ENCODE data around the gene MRPL4. TPM values are rescaled to one million over a fixed set of nuclear protein-coding genes. Genes with fewer than 3 reads are reported as not detected.

MRPL4 gene
- total RNA-seq, 1 donor from 2014 or later, result 96.3 TPM

- no peak for TF ChIP-seq CTCF (IDR thresholded peaks at IDR 0.05; ENCODE audit: insufficient read depth, low read length, poor library complexity, severe bottlenecking)
- no peaks in the 10 kb centered on the region for H3K36me3 ChIP-seq (ENCODE audit: control insufficient read depth, insufficient read depth, low read length)
- no peak overlapping the region for H3K4me3 ChIP-seq (ENCODE audit: low read depth, low read length)
- DNase-seq (ENCODE audit: low read depth), result no peak
- H3K27me3 ChIP-seq (ENCODE audit: control insufficient read depth, insufficient read depth, low read length), result peaks cover 24% of the 10 kb centered on the region
Observed at GRCh38 chr19:10284065-10284959, 32.3 kb downstream of the MRPL4 start.

GRCh38 chr19:10284960-10285278, 32.9 kb downstream of the MRPL4 start:
- Histone ChIP-seq H3K4me3 (ENCODE audit: low read depth, low read length) (no peak overlapping the region), H3K36me3 (ENCODE audit: control insufficient read depth, insufficient read depth, low read length) (no peaks in the 10 kb centered on the region), H3K27me3 (ENCODE audit: control insufficient read depth, insufficient read depth, low read length) (peaks cover 31% of the 10 kb centered on the region)
- DNase-seq (ENCODE audit: low read depth), result no peak
- TF ChIP-seq CTCF (IDR thresholded peaks at IDR 0.05; ENCODE audit: insufficient read depth, low read length, poor library complexity, severe bottlenecking), result no peak

DNA sequence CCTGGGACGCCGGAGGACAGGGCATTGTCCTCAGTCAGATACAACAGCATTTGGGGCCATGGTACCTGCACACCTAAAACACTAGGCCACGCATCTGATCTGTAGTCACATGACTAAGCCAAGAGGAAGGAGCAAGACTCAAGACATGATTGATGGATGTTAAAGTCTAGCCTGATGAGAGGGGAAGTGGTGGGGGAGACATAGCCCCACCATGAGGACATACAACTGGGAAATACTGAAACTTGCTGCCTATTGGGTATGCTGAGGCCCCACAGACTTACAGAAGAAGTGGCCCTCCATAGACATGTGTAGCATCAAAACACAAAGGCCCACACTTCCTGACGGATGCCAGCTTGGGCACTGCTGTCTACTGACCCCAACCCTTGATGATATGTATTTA, 33.4 kb downstream of the MRPL4 start:
- no peak overlapping the region for H3K4me3 ChIP-seq (ENCODE audit: low read depth, low read length)
- DNase-seq (ENCODE audit: low read depth), result no peak
- H3K27me3 ChIP-seq (ENCODE audit: control insufficient read depth, insufficient read depth, low read length), result peaks cover 35% of the 10 kb centered on the region
- no peak for TF ChIP-seq CTCF (IDR thresholded peaks at IDR 0.05; ENCODE audit: insufficient read depth, low read length, poor library complexity, severe bottlenecking)
- no peaks in the 10 kb centered on the region for H3K36me3 ChIP-seq (ENCODE audit: control insufficient read depth, insufficient read depth, low read length)

DNA sequence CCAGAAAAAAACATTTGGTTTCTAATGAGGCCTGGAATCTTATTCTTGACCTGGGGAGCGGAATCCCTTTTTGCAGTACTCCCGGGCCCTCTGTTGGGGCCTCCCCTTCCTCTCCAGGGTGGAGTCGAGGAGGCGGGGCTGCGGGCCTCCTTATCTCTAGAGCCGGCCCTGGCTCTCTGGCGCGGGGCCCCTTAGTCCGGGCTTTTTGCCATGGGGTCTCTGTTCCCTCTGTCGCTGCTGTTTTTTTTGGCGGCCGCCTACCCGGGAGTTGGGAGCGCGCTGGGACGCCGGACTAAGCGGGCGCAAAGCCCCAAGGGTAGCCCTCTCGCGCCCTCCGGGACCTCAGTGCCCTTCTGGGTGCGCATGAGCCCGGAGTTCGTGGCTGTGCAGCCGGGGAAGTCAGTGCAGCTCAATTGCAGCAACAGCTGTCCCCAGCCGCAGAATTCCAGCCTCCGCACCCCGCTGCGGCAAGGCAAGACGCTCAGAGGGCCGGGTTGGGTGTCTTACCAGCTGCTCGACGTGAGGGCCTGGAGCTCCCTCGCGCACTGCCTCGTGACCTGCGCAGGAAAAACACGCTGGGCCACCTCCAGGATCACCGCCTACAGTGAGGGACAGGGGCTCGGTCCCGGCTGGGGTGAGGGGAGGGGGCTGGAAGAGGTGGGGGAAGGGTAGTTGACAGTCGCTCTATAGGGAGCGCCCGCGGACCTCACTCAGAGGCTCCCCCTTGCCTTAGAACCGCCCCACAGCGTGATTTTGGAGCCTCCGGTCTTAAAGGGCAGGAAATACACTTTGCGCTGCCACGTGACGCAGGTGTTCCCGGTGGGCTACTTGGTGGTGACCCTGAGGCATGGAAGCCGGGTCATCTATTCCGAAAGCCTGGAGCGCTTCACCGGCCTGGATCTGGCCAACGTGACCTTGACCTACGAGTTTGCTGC, 35.1 kb downstream of the MRPL4 start, which contains the start of gene ICAM4:
Gene ICAM4, plus strand, starts transcription at position 153 of the 935 bp plus-strand sequence. Its CDS starts 58 bp downstream, at position 211.
- no peak within 1 kb of the TSS for H3K4me3 ChIP-seq (ENCODE audit: low read depth, low read length)
- no peak for DNase-seq (ENCODE audit: low read depth)
- peaks cover 52% of the 10 kb centered on the region for H3K27me3 ChIP-seq (ENCODE audit: control insufficient read depth, insufficient read depth, low read length)
- no peak for TF ChIP-seq CTCF (IDR thresholded peaks at IDR 0.05; ENCODE audit: insufficient read depth, low read length, poor library complexity, severe bottlenecking)
- no peaks in the 10 kb centered on the region for H3K36me3 ChIP-seq (ENCODE audit: control insufficient read depth, insufficient read depth, low read length)

DNA sequence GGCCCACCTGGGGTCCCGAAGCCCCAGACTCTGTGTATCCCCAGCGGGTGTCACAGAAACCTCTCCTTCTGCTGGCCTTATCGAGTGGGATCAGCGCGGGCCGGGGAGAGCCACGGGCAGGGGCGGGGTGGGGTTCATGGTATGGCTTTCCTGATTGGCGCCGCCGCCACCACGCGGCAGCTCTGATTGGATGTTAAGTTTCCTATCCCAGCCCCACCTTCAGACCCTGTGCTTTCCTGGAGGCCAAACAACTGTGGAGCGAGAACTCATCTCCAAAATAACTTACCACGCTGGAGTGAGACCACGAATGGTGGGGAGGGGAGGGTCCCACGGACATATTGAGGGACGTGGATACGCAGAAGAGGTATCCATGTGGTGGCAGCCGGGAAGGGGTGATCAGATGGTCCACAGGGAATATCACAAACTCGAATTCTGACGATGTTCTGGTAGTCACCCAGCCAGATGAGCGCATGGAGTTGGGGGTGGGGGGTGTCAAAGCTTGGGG, 36.7 kb downstream of the MRPL4 start:
- no peak for DNase-seq (ENCODE audit: low read depth)
- no peak for TF ChIP-seq CTCF (IDR thresholded peaks at IDR 0.05; ENCODE audit: insufficient read depth, low read length, poor library complexity, severe bottlenecking)
- Histone ChIP-seq H3K4me3 (ENCODE audit: low read depth, low read length) (no peak overlapping the region), H3K36me3 (ENCODE audit: control insufficient read depth, insufficient read depth, low read length) (no peaks in the 10 kb centered on the region), H3K27me3 (ENCODE audit: control insufficient read depth, insufficient read depth, low read length) (peaks cover 68% of the 10 kb centered on the region)

Measured in kidney epithelial cell (primary cell).